NB4 (cell line): ENCODE measurements around the gene ANKS1A.

Experiments used
- DNase-seq: peaks from one replicate; pipeline ENCODE4 v3.0.0; 2010; ENCODE audit warnings: low read depth
- H3K4me3 ChIP-seq: one replicate; pipeline ENCODE4 v1.5.1; 2011; ENCODE audit warnings: mild to moderate bottlenecking, low read depth, low read length, moderate library complexity
- CTCF ChIP-seq: IDR thresholded peaks from one replicate; pipeline ENCODE4 v1.5.1; 2012; ENCODE audit warnings: low read depth, low read length
- MAX ChIP-seq: IDR thresholded peaks from 2 replicates; pipeline ENCODE4 v1.6.1; 2011; ENCODE audit warnings: low read depth, low read length
- MYC ChIP-seq: IDR thresholded peaks from 2 replicates; pipeline ENCODE4 v1.6.1; 2011; ENCODE audit warnings: low read depth, low read length
- POLR2A ChIP-seq: IDR thresholded peaks from 2 replicates; pipeline ENCODE4 v1.6.1; 2011; ENCODE audit warnings: mild to moderate bottlenecking; ENCODE audit not compliant: insufficient read length; ENCODE audit errors: extremely low read depth

Gene ANKS1A

DNA sequence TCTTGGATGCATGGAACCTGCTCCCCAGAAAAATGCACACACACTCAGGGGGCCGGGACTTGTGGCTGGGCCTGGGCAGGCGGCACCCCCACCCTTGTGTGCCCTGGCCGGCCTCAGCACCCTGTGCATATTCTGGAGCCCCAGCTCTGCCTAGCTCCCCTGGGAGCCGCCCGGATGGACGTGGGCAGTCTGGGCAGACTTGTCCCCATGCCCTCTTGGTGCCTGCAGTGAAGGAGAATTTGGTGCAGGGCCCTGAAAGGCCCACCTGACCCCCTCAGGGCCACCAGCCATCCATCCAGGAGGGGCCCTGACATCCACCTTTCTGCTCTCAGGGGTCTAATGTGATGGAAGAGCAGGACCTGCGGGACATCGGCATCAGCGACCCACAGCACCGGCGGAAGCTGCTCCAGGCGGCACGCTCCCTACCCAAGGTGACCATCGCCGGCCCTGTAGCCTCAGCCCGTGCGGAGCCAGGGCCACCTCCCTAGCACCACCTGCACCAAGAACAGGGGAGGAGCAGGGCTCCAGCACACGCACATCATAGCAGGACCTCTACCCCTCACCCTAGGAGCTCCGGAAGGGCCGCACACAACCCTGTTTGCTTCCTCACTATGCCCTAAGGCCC lies 189.3 kb downstream of the ANKS1A start:
- TF ChIP-seq CTCF = no peak
- no peak for TF ChIP-seq MAX
- no peak for TF ChIP-seq MYC
- TF ChIP-seq POLR2A = no peak
- H3K4me3 ChIP-seq = no peak overlapping the region
- no peak for DNase-seq

GRCh38 chr6:35078896-35079295 lies 189.8 kb downstream of the ANKS1A start:
- DNase-seq = no peak
- H3K4me3 ChIP-seq = no peak overlapping the region

GRCh38 chr6:35079311-35080000 lies 190.4 kb downstream of the ANKS1A start:
- TF ChIP-seq MAX (no peak), MYC (no peak), CTCF (no peak), POLR2A (no peak)
- no peak for DNase-seq

More at GRCh38 chr6:35078896-35079295, 189.8 kb downstream of the ANKS1A start:
- TF ChIP-seq POLR2A (no peak), MYC (no peak), MAX (no peak), CTCF (no peak)

GRCh38 chr6:35080016-35080680 lies 191.1 kb downstream of the ANKS1A start:
- no peak for TF ChIP-seq POLR2A
- no peak for TF ChIP-seq MAX
- no peak for TF ChIP-seq MYC
- no peak for TF ChIP-seq CTCF

More at GRCh38 chr6:35079311-35080000, 190.4 kb downstream of the ANKS1A start:
- H3K4me3 ChIP-seq = no peak overlapping the region

GRCh38 chr6:35080821-35081425 lies 191.9 kb downstream of the ANKS1A start:
- TF ChIP-seq CTCF = peak; percentile 38
- no peak for TF ChIP-seq POLR2A
- TF ChIP-seq MYC = no peak
- DNase-seq = no peak
- H3K4me3 ChIP-seq = peak overlapping the region; percentile 53

More at GRCh38 chr6:35080016-35080680, 191.1 kb downstream of the ANKS1A start:
- no peak overlapping the region for H3K4me3 ChIP-seq
- DNase-seq = no peak
